Measurements from ENCODE around the gene TXNRD3. TPM values are rescaled to one million over a fixed set of nuclear protein-coding genes. Genes with fewer than 3 reads are reported as not detected.

The TXNRD3 gene
- polyA plus RNA-seq, 1 donor = 8.4 TPM

GRCh38 chr3:126672340-126672739 is 17.4 kb upstream of the TXNRD3 start:
- no peak for DNase-seq (ENCODE audit: low read depth)

- no peak for DNase-seq (ENCODE audit: low read depth)
Observed at GRCh38 chr3:126671521-126671920, 16.6 kb upstream of the TXNRD3 start.

- DNase-seq (ENCODE audit: low read depth) = no peak
Observed at GRCh38 chr3:126668450-126669401, 13.8 kb upstream of the TXNRD3 start.

GRCh38 chr3:126667631-126668449 is 12.9 kb upstream of the TXNRD3 start:
- DNase-seq (ENCODE audit: low read depth) = no peak

- DNase-seq (ENCODE audit: low read depth) = no peak
Observed at GRCh38 chr3:126666658-126667528, 12.0 kb upstream of the TXNRD3 start.

- no peak for DNase-seq (ENCODE audit: low read depth)
Observed at GRCh38 chr3:126665959-126666657, 11.2 kb upstream of the TXNRD3 start.

- DNase-seq (ENCODE audit: low read depth) = no peak
Observed at GRCh38 chr3:126665221-126665936, 10.5 kb upstream of the TXNRD3 start.

GRCh38 chr3:126664591-126665214 is 9.8 kb upstream of the TXNRD3 start:
- no peak for DNase-seq (ENCODE audit: low read depth)

GRCh38 chr3:126663750-126664149 is 8.8 kb upstream of the TXNRD3 start:
- DNase-seq (ENCODE audit: low read depth) = no peak

- no peak for DNase-seq (ENCODE audit: low read depth)
Observed at GRCh38 chr3:126663257-126663656, 8.3 kb upstream of the TXNRD3 start.

- DNase-seq (ENCODE audit: low read depth) = no peak
Observed at GRCh38 chr3:126661532-126662364, 6.8 kb upstream of the TXNRD3 start.

GRCh38 chr3:126659915-126660886 is 5.3 kb upstream of the TXNRD3 start:
- DNase-seq (ENCODE audit: low read depth) = no peak

- DNase-seq (ENCODE audit: low read depth) = no peak
Observed at GRCh38 chr3:126658584-126658983, 3.7 kb upstream of the TXNRD3 start.

- DNase-seq (ENCODE audit: low read depth) = no peak
Observed at GRCh38 chr3:126657901-126658300, 3.0 kb upstream of the TXNRD3 start.

- DNase-seq (ENCODE audit: low read depth) = no peak
Observed at GRCh38 chr3:126656371-126657134, 1.6 kb upstream of the TXNRD3 start.

GRCh38 chr3:126655887-126656286 is 963 bp upstream of the TXNRD3 start:
- DNase-seq (ENCODE audit: low read depth) = no peak

GRCh38 chr3:126649556-126650092 is 5.3 kb downstream of the TXNRD3 start:
- no peak for DNase-seq (ENCODE audit: low read depth)
